Measurements from ENCODE around the gene TNS4. TPM values are rescaled to one million over a fixed set of nuclear protein-coding genes. Genes with fewer than 3 reads are reported as not detected.
A peak's percentile ranks its signal among the peaks of the same experiment; 100 is the strongest.

The TNS4 gene
- total and polyA plus RNA-seq, 4 donors, result 0.29 TPM; not detected in 3

GRCh38 chr17:40497695-40498094 is 3.7 kb downstream of the TNS4 start:
- peaks cover 5% of the 10 kb centered on the region for H3K27me3 ChIP-seq (ENCODE audit: control insufficient read depth, insufficient read depth, low read length)
- H3K36me3 ChIP-seq (ENCODE audit: control insufficient read depth, insufficient read depth, low read length), result no peaks in the 10 kb centered on the region
- no peak for DNase-seq (ENCODE audit: low read depth in 4 of 6, low spot score in 6 of 6)
- H3K4me1 ChIP-seq (ENCODE audit: control insufficient read depth, insufficient read depth, low read length), result peaks cover 12% of the 10 kb centered on the region
- H3K27ac ChIP-seq (ENCODE audit: low read depth, low read length), result no peak overlapping the region
- H3K4me3 ChIP-seq (ENCODE audit: low read depth, low read length), result no peak overlapping the region
- 80% methylated on average over 1 of the region's 2 CpGs for WGBS (ENCODE audit: insufficient coverage)
- no peaks in the 10 kb centered on the region for H3K9me3 ChIP-seq (ENCODE audit: control insufficient read depth, insufficient read depth, low read length)

DNA sequence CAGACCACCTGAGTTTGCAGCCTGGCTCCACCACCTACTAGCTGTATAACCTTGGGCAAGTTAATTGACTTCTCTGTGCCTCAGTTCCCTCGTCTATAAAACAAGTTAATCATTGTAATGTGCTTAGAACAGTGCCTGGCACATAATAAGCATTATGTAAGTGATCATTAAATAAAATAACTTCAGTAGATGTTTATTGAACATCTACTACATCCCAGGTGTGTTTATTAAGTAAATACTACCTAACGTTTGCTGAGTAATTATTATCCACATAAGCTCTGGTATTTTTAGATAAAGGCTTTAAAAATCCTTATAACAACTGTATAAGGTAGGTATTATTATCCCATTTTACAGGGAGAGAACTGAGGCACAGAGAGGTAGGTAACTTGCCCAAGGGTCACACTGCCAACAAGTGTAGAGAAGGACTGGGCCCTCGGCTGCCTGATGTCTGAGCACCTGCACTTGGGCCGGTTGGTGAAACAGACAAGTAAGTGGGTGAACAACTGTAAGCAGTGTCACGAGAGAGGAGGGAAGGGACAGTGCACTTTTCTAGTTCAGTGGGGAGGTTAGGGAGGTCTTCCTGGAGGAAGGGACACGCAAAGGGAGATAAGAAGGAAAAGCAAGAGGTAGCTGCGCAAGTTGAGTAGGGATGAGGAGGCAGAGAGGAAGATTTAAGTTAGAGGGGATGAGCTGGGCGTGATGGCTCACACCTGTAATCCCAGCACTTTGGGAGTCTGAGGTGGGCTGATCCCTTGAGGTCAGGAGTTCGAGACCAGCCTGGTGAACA is 4.6 kb downstream of the TNS4 start:
- peaks cover 5% of the 10 kb centered on the region for H3K27me3 ChIP-seq (ENCODE audit: control insufficient read depth, insufficient read depth, low read length)
- no peak overlapping the region for H3K27ac ChIP-seq (ENCODE audit: low read depth, low read length)
- H3K9me3 ChIP-seq (ENCODE audit: control insufficient read depth, insufficient read depth, low read length), result no peaks in the 10 kb centered on the region
- H3K4me1 ChIP-seq (ENCODE audit: control insufficient read depth, insufficient read depth, low read length), result peaks cover 12% of the 10 kb centered on the region
- no peak for DNase-seq (ENCODE audit: low read depth in 4 of 6, low spot score in 6 of 6)
- 92% methylated on average over 4 of the region's 9 CpGs for WGBS (ENCODE audit: insufficient coverage)
- H3K4me3 ChIP-seq (ENCODE audit: low read depth, low read length), result no peak overlapping the region
- H3K36me3 ChIP-seq (ENCODE audit: control insufficient read depth, insufficient read depth, low read length), result no peaks in the 10 kb centered on the region

GRCh38 chr17:40496170-40496569 is 5.3 kb downstream of the TNS4 start:
- no peaks in the 10 kb centered on the region for H3K36me3 ChIP-seq (ENCODE audit: control insufficient read depth, insufficient read depth, low read length)
- no peak for DNase-seq (ENCODE audit: low read depth in 4 of 6, low spot score in 6 of 6)
- no peak overlapping the region for H3K27ac ChIP-seq (ENCODE audit: low read depth, low read length)
- no peaks in the 10 kb centered on the region for H3K9me3 ChIP-seq (ENCODE audit: control insufficient read depth, insufficient read depth, low read length)
- 75% methylated on average over 4 of the region's 6 CpGs for WGBS (ENCODE audit: insufficient coverage)
- no peak overlapping the region for H3K4me3 ChIP-seq (ENCODE audit: low read depth, low read length)
- peaks cover 5% of the 10 kb centered on the region for H3K27me3 ChIP-seq (ENCODE audit: control insufficient read depth, insufficient read depth, low read length)
- H3K4me1 ChIP-seq (ENCODE audit: control insufficient read depth, insufficient read depth, low read length), result peaks cover 12% of the 10 kb centered on the region

GRCh38 chr17:40495140-40495539 is 6.3 kb downstream of the TNS4 start:
- Histone ChIP-seq H3K4me1 (ENCODE audit: control insufficient read depth, insufficient read depth, low read length) (peaks cover 17% of the 10 kb centered on the region), H3K9me3 (ENCODE audit: control insufficient read depth, insufficient read depth, low read length) (no peaks in the 10 kb centered on the region)
- WGBS (ENCODE audit: insufficient coverage), result 92% methylated on average over 2 of the region's 5 CpGs

GRCh38 chr17:40493697-40494096 is 7.7 kb downstream of the TNS4 start:
- Histone ChIP-seq H3K36me3 (ENCODE audit: control insufficient read depth, insufficient read depth, low read length) (no peaks in the 10 kb centered on the region), H3K27me3 (ENCODE audit: control insufficient read depth, insufficient read depth, low read length) (no peaks in the 10 kb centered on the region), H3K9me3 (ENCODE audit: control insufficient read depth, insufficient read depth, low read length) (no peaks in the 10 kb centered on the region), H3K4me3 (ENCODE audit: low read depth, low read length) (no peak overlapping the region), H3K4me1 (ENCODE audit: control insufficient read depth, insufficient read depth, low read length) (peaks cover 12% of the 10 kb centered on the region), H3K27ac (ENCODE audit: low read depth, low read length) (no peak overlapping the region)
- WGBS (ENCODE audit: insufficient coverage), result 72% methylated on average over 4 of the region's 4 CpGs
- DNase-seq (ENCODE audit: low read depth in 4 of 6, low spot score in 6 of 6), result no peak

More at GRCh38 chr17:40495140-40495539, 6.3 kb downstream of the TNS4 start:
- peak in 1 of 6 donors; percentile 58 for DNase-seq (ENCODE audit: low read depth in 4 of 6, low spot score in 6 of 6)
- H3K27ac ChIP-seq (ENCODE audit: low read depth, low read length), result no peak overlapping the region
- H3K4me3 ChIP-seq (ENCODE audit: low read depth, low read length), result no peak overlapping the region
- H3K36me3 ChIP-seq (ENCODE audit: control insufficient read depth, insufficient read depth, low read length), result no peaks in the 10 kb centered on the region
- H3K27me3 ChIP-seq (ENCODE audit: control insufficient read depth, insufficient read depth, low read length), result peaks cover 5% of the 10 kb centered on the region

- Histone ChIP-seq H3K27me3 (ENCODE audit: control insufficient read depth, insufficient read depth, low read length) (no peaks in the 10 kb centered on the region), H3K4me3 (ENCODE audit: low read depth, low read length) (no peak overlapping the region), H3K36me3 (ENCODE audit: control insufficient read depth, insufficient read depth, low read length) (no peaks in the 10 kb centered on the region), H3K4me1 (ENCODE audit: control insufficient read depth, insufficient read depth, low read length) (peaks cover 19% of the 10 kb centered on the region), H3K9me3 (ENCODE audit: control insufficient read depth, insufficient read depth, low read length) (no peaks in the 10 kb centered on the region), H3K27ac (ENCODE audit: low read depth, low read length) (no peak overlapping the region)
- WGBS (ENCODE audit: insufficient coverage), result 39% methylated on average over 3 of the region's 7 CpGs
- DNase-seq (ENCODE audit: low read depth in 4 of 6, low spot score in 6 of 6), result no peak
These were observed 9.9 kb downstream of the TNS4 start for GRCh38 chr17:40491486-40491885.

GRCh38 chr17:40490982-40491381 is 10.4 kb downstream of the TNS4 start:
- H3K9me3 ChIP-seq (ENCODE audit: control insufficient read depth, insufficient read depth, low read length), result no peaks in the 10 kb centered on the region
- peaks cover 2% of the 10 kb centered on the region for H3K27me3 ChIP-seq (ENCODE audit: control insufficient read depth, insufficient read depth, low read length)
- no CpG with 5 or more reads among the region's 2 CpGs for WGBS (ENCODE audit: insufficient coverage)
- H3K27ac ChIP-seq (ENCODE audit: low read depth, low read length), result no peak overlapping the region
- no peaks in the 10 kb centered on the region for H3K36me3 ChIP-seq (ENCODE audit: control insufficient read depth, insufficient read depth, low read length)
- DNase-seq (ENCODE audit: low read depth in 4 of 6, low spot score in 6 of 6), result no peak
- peaks cover 19% of the 10 kb centered on the region for H3K4me1 ChIP-seq (ENCODE audit: control insufficient read depth, insufficient read depth, low read length)
- H3K4me3 ChIP-seq (ENCODE audit: low read depth, low read length), result no peak overlapping the region

DNA sequence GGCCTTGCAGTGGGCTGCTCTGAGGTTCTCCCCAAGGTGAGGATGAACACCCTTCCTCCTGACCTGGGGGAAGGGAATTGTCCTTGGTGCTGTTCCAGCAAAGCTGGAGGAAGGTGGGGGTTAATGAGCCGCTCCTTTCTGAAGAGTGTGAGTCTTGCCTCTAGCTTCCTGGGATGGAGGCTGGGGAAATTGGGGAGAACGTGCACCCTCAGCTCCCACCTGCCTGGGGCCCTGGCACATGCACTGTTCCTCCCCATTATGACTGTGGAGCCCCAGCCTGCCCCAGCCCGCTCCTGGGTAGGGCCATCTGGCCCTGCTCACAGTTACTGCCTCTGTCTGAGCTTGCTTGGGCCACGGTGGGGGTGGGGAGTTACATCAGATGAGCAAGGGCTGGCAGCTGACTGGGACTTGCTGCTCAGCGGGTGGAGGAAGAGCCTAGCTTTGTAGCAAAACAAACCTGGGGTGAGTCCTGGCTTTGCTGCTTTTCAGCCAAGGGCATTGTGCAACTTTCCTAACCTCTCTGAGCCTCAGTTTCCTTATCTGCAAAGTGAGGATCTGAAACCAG is 11.1 kb downstream of the TNS4 start:
- Histone ChIP-seq H3K9me3 (ENCODE audit: control insufficient read depth, insufficient read depth, low read length) (no peaks in the 10 kb centered on the region), H3K4me1 (ENCODE audit: control insufficient read depth, insufficient read depth, low read length) (peaks cover 22% of the 10 kb centered on the region), H3K36me3 (ENCODE audit: control insufficient read depth, insufficient read depth, low read length) (no peaks in the 10 kb centered on the region), H3K27me3 (ENCODE audit: control insufficient read depth, insufficient read depth, low read length) (peaks cover 3% of the 10 kb centered on the region), H3K27ac (ENCODE audit: low read depth, low read length) (no peak overlapping the region), H3K4me3 (ENCODE audit: low read depth, low read length) (no peak overlapping the region)
- WGBS (ENCODE audit: insufficient coverage), result 28% methylated on average over 4 of the region's 5 CpGs
- peak in 2 of 6 donors; percentile 44 to 59 for DNase-seq (ENCODE audit: low read depth in 4 of 6, low spot score in 6 of 6)

DNA sequence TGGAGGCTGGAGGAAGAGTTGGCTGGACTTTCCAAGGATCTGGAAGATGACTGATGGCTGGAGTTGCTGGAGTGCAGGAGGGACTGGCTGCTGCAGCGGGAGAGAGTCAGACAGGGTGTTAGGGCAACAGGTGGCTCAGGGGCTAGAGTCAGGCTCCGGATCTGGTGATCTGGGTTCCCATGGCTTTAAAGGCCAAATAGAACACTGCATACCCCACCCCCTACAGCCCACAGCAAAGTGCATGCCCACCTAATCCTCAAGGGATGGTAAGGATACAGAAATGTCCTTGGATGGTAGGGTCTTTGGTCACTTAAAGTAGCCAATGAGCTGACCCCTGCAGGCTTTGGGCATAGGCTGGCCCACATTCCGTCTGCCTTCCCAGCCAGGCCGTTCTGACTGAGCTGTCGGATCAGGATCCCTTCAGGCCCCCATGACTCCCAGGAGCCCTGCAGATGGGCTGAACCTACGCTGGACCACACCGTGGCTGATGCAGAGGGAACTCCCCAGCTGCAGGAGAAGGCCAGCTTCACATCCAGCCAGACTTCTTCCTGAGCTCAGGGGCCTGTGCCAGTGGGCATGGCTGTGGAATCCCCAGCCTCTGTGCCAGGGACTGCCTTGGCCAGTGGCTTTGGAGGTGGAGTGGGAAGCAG is 13.9 kb downstream of the TNS4 start:
- Histone ChIP-seq H3K27me3 (ENCODE audit: control insufficient read depth, insufficient read depth, low read length) (peaks cover 3% of the 10 kb centered on the region), H3K4me3 (ENCODE audit: low read depth, low read length) (no peak overlapping the region), H3K27ac (ENCODE audit: low read depth, low read length) (no peak overlapping the region), H3K36me3 (ENCODE audit: control insufficient read depth, insufficient read depth, low read length) (no peaks in the 10 kb centered on the region), H3K9me3 (ENCODE audit: control insufficient read depth, insufficient read depth, low read length) (no peaks in the 10 kb centered on the region), H3K4me1 (ENCODE audit: control insufficient read depth, insufficient read depth, low read length) (peaks cover 22% of the 10 kb centered on the region)
- no peak for DNase-seq (ENCODE audit: low read depth in 4 of 6, low spot score in 6 of 6)
- whole genome bisulfite sequencing (ENCODE audit: insufficient coverage), result 91% methylated on average over 6 of the region's 7 CpGs
